ENCODE data around the gene IGF1. TPM values are rescaled to one million over a fixed set of nuclear protein-coding genes. Genes with fewer than 3 reads are reported as not detected.

IGF1 gene
- total RNA-seq, 4 donors from 2014 or later: 17.3 to 58.7 (median 43.1) TPM

DNA sequence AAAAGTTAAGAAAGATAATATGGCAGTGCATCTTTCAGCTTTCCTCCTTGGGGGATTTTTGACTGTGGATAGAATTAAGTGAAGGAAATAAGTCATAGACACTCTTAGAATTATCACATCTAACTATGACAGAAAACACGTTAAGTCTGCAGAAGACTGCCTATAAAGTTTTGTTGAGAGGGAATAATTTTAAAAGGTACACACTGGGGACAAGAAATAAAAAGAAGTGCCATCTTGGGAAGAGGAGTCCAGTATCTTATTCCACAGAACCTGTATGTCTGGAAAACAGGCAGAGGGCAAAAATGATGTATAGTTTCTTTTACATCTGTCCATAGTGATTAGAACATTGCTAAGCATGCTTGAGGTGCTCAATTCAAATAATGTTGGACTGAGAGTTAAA, 80.7 kb downstream of the IGF1 start:
- WGBS, 2 donors (ENCODE audit: low coverage in 1 of 2): 83 to 100% methylated on average over 1 of the region's 1 CpG
- Histone ChIP-seq H3K9me3 (no peaks in the 10 kb centered on the region), H3K36me3 (no peaks in the 10 kb centered on the region), H3K4me1 (no peaks in the 10 kb centered on the region), H3K27ac (no peak overlapping the region), H3K27me3 (no peaks in the 10 kb centered on the region), H3K4me3 (no peak overlapping the region)
- TF ChIP-seq POLR2A (IDR thresholded peaks at IDR 0.05) (no peak), POLR2AphosphoS5 (IDR thresholded peaks at IDR 0.05) (no peak), EP300 (IDR thresholded peaks at IDR 0.05) (no peak)
- ATAC-seq: no peak

- WGBS, 2 donors (ENCODE audit: low coverage in 1 of 2): 73 to 83% methylated on average over 2 of the region's 2 CpGs
Observed at GRCh38 chr12:102396276-102396675, 84.1 kb downstream of the IGF1 start.

GRCh38 chr12:102394200-102394599, 86.2 kb downstream of the IGF1 start:
- TF ChIP-seq POLR2AphosphoS5 (IDR thresholded peaks at IDR 0.05) (no peak), POLR2A (IDR thresholded peaks at IDR 0.05) (no peak), EP300 (IDR thresholded peaks at IDR 0.05) (no peak)
- TF ChIP-seq, protein P1, sequence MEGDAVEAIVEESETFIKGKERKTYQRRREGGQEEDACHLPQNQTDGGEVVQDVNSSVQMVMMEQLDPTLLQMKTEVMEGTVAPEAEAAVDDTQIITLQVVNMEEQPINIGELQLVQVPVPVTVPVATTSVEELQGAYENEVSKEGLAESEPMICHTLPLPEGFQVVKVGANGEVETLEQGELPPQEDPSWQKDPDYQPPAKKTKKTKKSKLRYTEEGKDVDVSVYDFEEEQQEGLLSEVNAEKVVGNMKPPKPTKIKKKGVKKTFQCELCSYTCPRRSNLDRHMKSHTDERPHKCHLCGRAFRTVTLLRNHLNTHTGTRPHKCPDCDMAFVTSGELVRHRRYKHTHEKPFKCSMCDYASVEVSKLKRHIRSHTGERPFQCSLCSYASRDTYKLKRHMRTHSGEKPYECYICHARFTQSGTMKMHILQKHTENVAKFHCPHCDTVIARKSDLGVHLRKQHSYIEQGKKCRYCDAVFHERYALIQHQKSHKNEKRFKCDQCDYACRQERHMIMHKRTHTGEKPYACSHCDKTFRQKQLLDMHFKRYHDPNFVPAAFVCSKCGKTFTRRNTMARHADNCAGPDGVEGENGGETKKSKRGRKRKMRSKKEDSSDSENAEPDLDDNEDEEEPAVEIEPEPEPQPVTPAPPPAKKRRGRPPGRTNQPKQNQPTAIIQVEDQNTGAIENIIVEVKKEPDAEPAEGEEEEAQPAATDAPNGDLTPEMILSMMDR (IDR thresholded peaks at IDR 0.05): no peak
- ATAC-seq: no peak

More at GRCh38 chr12:102396276-102396675, 84.1 kb downstream of the IGF1 start:
- TF ChIP-seq EP300 (IDR thresholded peaks at IDR 0.05): no peak
- TF ChIP-seq POLR2A (IDR thresholded peaks at IDR 0.05): no peak
- TF ChIP-seq, protein P1 (IDR thresholded peaks at IDR 0.05): no peak
- no peak for TF ChIP-seq POLR2AphosphoS5 (IDR thresholded peaks at IDR 0.05)
- Histone ChIP-seq H3K27ac (no peak overlapping the region), H3K9me3 (no peaks in the 10 kb centered on the region), H3K4me1 (no peaks in the 10 kb centered on the region), H3K4me3 (no peak overlapping the region), H3K27me3 (no peaks in the 10 kb centered on the region), H3K36me3 (no peaks in the 10 kb centered on the region)
- no peak for ATAC-seq

DNA sequence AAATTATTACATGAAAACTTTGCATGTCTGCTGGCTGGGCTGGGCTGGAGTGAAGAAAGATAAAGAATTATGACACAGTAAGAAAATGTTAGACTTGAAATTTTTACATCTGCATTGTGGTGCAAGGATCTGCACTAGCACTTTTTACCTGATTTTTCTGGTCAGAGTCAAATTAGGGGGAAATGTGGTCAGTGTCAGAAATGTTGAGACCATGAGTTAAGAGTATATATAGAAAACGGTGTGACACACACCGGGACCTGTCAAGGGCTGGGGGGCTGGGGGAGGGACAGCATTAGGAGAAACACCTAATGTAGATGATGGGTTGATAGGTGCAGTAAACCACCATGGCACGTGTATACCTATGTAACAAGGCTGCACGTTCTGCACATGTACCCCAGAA, 90.3 kb downstream of the IGF1 start:
- no peak for ATAC-seq
- no peak overlapping the region for H3K27ac ChIP-seq

More at GRCh38 chr12:102394200-102394599, 86.2 kb downstream of the IGF1 start:
- no peaks in the 10 kb centered on the region for H3K27me3 ChIP-seq
- WGBS, 2 donors (ENCODE audit: low coverage in 1 of 2): 64 to 80% methylated on average over 1 of the region's 1 CpG
- H3K4me1 ChIP-seq: no peaks in the 10 kb centered on the region
- no peak overlapping the region for H3K4me3 ChIP-seq
- no peaks in the 10 kb centered on the region for H3K36me3 ChIP-seq
- no peaks in the 10 kb centered on the region for H3K9me3 ChIP-seq
- no peak overlapping the region for H3K27ac ChIP-seq

DNA sequence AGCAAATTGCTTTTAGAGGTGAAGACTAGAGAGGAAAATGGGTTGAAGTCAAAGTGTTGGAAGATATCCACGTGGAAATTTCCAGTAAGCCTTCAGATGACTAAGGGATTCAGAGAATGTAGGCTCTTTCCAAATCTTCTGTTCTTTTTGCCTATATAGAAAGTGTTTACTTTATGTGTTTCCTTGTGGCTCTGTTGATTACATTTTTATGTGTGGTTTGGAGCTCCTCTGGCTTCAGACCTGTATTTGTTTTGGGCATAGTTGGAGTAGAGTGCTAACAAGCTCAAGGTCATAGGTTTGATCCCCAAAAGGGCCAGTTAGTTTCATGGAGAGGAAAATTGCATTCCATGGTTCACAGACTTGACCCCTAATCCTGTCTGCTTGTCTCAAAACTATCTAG, 91.9 kb downstream of the IGF1 start:
- WGBS, 2 donors (ENCODE audit: low coverage in 1 of 2): 55 to 60% methylated on average over 1 of the region's 1 CpG
- Histone ChIP-seq H3K4me1 (no peaks in the 10 kb centered on the region), H3K27ac (no peak overlapping the region), H3K27me3 (no peaks in the 10 kb centered on the region), H3K36me3 (no peaks in the 10 kb centered on the region), H3K4me3 (no peak overlapping the region), H3K9me3 (peaks cover 0 to 21% (median 0%) of the 10 kb centered on the region in 3 donors)
- no peak for ATAC-seq
- TF ChIP-seq POLR2AphosphoS5 (IDR thresholded peaks at IDR 0.05) (no peak), POLR2A (IDR thresholded peaks at IDR 0.05) (no peak), EP300 (IDR thresholded peaks at IDR 0.05) (no peak)
- TF ChIP-seq, protein P1 (IDR thresholded peaks at IDR 0.05): no peak

More for the DNA sequence above, 90.3 kb downstream of the IGF1 start:
- Histone ChIP-seq H3K4me3 (no peak overlapping the region), H3K4me1 (no peaks in the 10 kb centered on the region), H3K36me3 (no peaks in the 10 kb centered on the region), H3K27me3 (no peaks in the 10 kb centered on the region), H3K9me3 (peaks cover 0 to 5% (median 0%) of the 10 kb centered on the region in 3 donors)
- WGBS, 2 donors (ENCODE audit: low coverage in 1 of 2): 88 to 89% methylated on average over 2 to 4 of the region's 4 CpGs
- TF ChIP-seq EP300 (IDR thresholded peaks at IDR 0.05) (no peak), POLR2A (IDR thresholded peaks at IDR 0.05) (no peak), POLR2AphosphoS5 (IDR thresholded peaks at IDR 0.05) (no peak)
- TF ChIP-seq, protein P1 (IDR thresholded peaks at IDR 0.05): no peak
